ENCODE data around the gene MRPS2. TPM values are rescaled to one million over a fixed set of nuclear protein-coding genes. Genes with fewer than 3 reads are reported as not detected.

The MRPS2 gene
- total and polyA plus RNA-seq, 9 of the 15 experiments (the other 6 are each of a cell fraction or from before 2014, with no cell fraction given): 8.0 to 167 (median 81.3) TPM

- no peak for TF ChIP-seq ZNF398 (CRISPR knock-in tag; IDR thresholded peaks at IDR 0.05)
- no peak for TF ChIP-seq ID3 (CRISPR knock-in tag; IDR thresholded peaks at IDR 0.05)
- TF ChIP-seq ID3 (tag; IDR thresholded peaks at IDR 0.05): no peak
- TF ChIP-seq ZNF140 (CRISPR knock-in tag; IDR thresholded peaks at IDR 0.05): no peak
- peak; percentile 43; the same call in 1 of the 2 replicates for TF ChIP-seq SUPT5H (IDR thresholded peaks at IDR 0.05)
- no peak for TF ChIP-seq ELF4 (CRISPR knock-in tag; IDR thresholded peaks at IDR 0.05)
- TF ChIP-seq JUNB (CRISPR knock-in tag; conservative IDR thresholded peaks at IDR 0.05): no peak
- TF ChIP-seq TAF9B (IDR thresholded peaks at IDR 0.05; ENCODE audit: partially characterized antibody): peak; percentile 79
- TF ChIP-seq ZNF253 (CRISPR knock-in tag; conservative IDR thresholded peaks at IDR 0.05): no peak
- no peak for TF ChIP-seq NR2C1 (IDR thresholded peaks at IDR 0.05)
- no peak for TF ChIP-seq NR2C1 (tag; IDR thresholded peaks at IDR 0.05)
- TF ChIP-seq KDM1A (IDR thresholded peaks at IDR 0.05): peak; percentile 56 to 67; a peak in 2 of 4 replicates
- peak; percentile 54; the same call in 1 of the 2 replicates for TF ChIP-seq L3MBTL2 (IDR thresholded peaks at IDR 0.05)
- TF ChIP-seq MITF (IDR thresholded peaks at IDR 0.05): no peak; the same call in 1 of the 2 replicates
- TF ChIP-seq ZNF766 (CRISPR knock-in tag; conservative IDR thresholded peaks at IDR 0.05): no peak; the same call in 1 of the 2 replicates
- TF ChIP-seq FOS (IDR thresholded peaks at IDR 0.05; ENCODE audit: extremely low read depth, insufficient read length): peak; percentile 9
- no peak for TF ChIP-seq CREBBP (IDR thresholded peaks at IDR 0.05; ENCODE audit: low read depth, low read length)
- no peak for TF ChIP-seq HOXB6 (CRISPR knock-in tag; IDR thresholded peaks at IDR 0.05; ENCODE audit: borderline replicate concordance)
- no peak for TF ChIP-seq HMG20B (CRISPR knock-in tag; IDR thresholded peaks at IDR 0.05)
- no peak for TF ChIP-seq ZNF347 (CRISPR knock-in tag; IDR thresholded peaks at IDR 0.05; ENCODE audit: low read depth)
- no peak for TF ChIP-seq HDAC8 (tag; IDR thresholded peaks at IDR 0.05)
- no peak for TF ChIP-seq HLTF (IDR thresholded peaks at IDR 0.05)
- TF ChIP-seq NR3C1 (CRISPR knock-in tag; IDR thresholded peaks at IDR 0.05): no peak
- TF ChIP-seq CEBPB (tag; IDR thresholded peaks at IDR 0.05): no peak
- TF ChIP-seq MEF2A (IDR thresholded peaks at IDR 0.05; ENCODE audit: control insufficient read depth, low read depth, low read length): no peak
- TF ChIP-seq CBX3 (IDR thresholded peaks at IDR 0.05; ENCODE audit: borderline replicate concordance in 1 of 2, low read length in 2 of 2): 0 out of 3 replicates have a peak, but pooled peaks of 1 of the 2 experiments have one; percentile 27
Measured at GRCh38 chr9:135468854-135469521, 31.5 kb upstream of the MRPS2 start (continued).
